ENCODE data around the gene CCL23. TPM values are rescaled to one million over a fixed set of nuclear protein-coding genes. Genes with fewer than 3 reads are reported as not detected.
A peak's percentile ranks its signal among the peaks of the same experiment; 100 is the strongest.

CCL23 gene
- total and polyA plus RNA-seq, 3 experiments from 2014 or later, result 0.37 TPM; not detected in 2

DNA sequence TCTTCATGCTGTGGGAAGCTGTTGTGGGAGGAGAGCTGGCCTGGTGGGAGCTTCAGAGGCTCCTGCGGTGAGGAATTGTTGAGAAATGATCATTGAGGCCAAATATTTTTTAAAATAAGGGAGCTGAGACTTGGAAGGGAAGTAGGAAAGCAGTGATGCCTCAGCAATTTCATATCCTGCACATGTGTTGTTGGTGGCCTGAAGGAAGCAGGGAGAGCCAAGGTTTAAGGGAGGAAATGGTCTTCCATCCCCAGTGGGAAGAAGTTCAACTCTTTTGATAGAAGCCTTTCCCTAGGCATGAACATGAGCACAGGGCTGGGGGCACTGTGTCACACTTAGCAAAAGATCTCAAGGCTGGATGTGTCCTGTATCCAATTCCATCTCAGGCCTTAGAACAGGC is 31.1 kb downstream of the CCL23 start, which contains the start of gene CCL14:
Gene CCL14 (minus strand): TSS at position 87 of the 400 bp plus-strand sequence. CDS start 80 bp downstream, at position 7.
- H3K27ac Mint-ChIP-seq, result peak within 1 kb of the TSS in 3 of 8 donors; percentile 43 to 51 (median 44)
- H3K36me3 ChIP-seq (ENCODE audit: insufficient read depth, low read length), result no peaks in the 10 kb centered on the region
- POLR2A ChIA-PET, result interaction anchor here (0.6 kb wide), 1 partner anchor 206 kb away, joined by 5 read pairs; no protein-coding TSS in a partner anchor

DNA sequence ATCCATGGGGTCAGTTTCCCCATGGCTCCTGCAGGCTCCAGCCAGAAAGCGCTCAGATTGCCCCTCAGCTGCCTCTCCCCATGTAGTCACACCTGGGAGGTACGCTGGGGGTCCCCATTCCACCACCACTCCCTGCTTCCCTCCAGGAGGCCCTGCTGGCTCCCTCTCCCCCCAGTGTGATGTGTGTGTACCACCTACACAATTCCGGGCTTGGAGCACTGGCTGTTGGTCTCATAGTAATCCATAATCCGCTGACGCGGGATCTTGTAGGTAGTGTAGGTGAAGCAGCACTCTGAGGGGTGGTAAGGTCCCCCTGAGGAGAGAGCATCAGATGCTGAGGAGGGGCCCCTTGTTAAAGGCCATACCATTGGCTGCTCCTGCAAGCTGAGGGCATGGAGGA is 33.6 kb downstream of the CCL23 start:
- Mint-ChIP-seq H3K9me3 (peaks cover 1 to 9% (median 5%) of the 10 kb centered on the region in 5 donors), H3K4me3 (no peak overlapping the region), H3K27me3 (peaks cover 0 to 2% of the 10 kb centered on the region in 2 donors), H3K36me3 (peaks cover 0 to 9% (median 0%) of the 10 kb centered on the region in 3 donors), H3K4me1 (peaks cover 4 to 14% (median 7%) of the 10 kb centered on the region in 3 donors), H3K27ac (peak overlapping the region in 2 of 8 donors; percentile 47 to 77)
- no peak overlapping the region for H3K4me3 ChIP-seq (ENCODE audit: low read length)
- no peak overlapping the region for H3K27ac ChIP-seq (ENCODE audit: low read depth, low read length)
- ChIA-PET POLR2A (no interaction called here), CTCF (interaction anchor here (2.6 kb wide), 1 partner anchor 165 kb away, joined by 9 read pairs; no protein-coding TSS in a partner anchor)
- no peaks in the 10 kb centered on the region for H3K36me3 ChIP-seq (ENCODE audit: insufficient read depth, low read length)
- DNase-seq, result no peak
- no peaks in the 10 kb centered on the region for H3K4me1 ChIP-seq (ENCODE audit: insufficient read depth, low read length)
- H3K9me3 ChIP-seq (ENCODE audit: low read length), result no peaks in the 10 kb centered on the region
- no peaks in the 10 kb centered on the region for H3K27me3 ChIP-seq (ENCODE audit: insufficient read depth, low read length, poor library complexity, severe bottlenecking)

More for the DNA sequence above, 31.1 kb downstream of the CCL23 start, which contains the start of gene CCL14:
- Mint-ChIP-seq H3K9me3 (peaks cover 5 to 19% (median 6%) of the 10 kb centered on the region in 5 donors), H3K36me3 (peaks cover 0 to 16% (median 0%) of the 10 kb centered on the region in 3 donors), H3K4me1 (peaks cover 4 to 14% (median 7%) of the 10 kb centered on the region in 3 donors), H3K27me3 (peaks cover 0 to 3% of the 10 kb centered on the region in 2 donors), H3K4me3 (no peak within 1 kb of the TSS)
- Histone ChIP-seq H3K9me3 (ENCODE audit: low read length) (no peaks in the 10 kb centered on the region), H3K27ac (ENCODE audit: low read depth, low read length) (no peak within 1 kb of the TSS), H3K4me3 (ENCODE audit: low read length) (no peak within 1 kb of the TSS), H3K27me3 (ENCODE audit: insufficient read depth, low read length, poor library complexity, severe bottlenecking) (no peaks in the 10 kb centered on the region), H3K4me1 (ENCODE audit: insufficient read depth, low read length) (no peaks in the 10 kb centered on the region)
- no peak for DNase-seq
- CTCF ChIA-PET, result no interaction called here

DNA sequence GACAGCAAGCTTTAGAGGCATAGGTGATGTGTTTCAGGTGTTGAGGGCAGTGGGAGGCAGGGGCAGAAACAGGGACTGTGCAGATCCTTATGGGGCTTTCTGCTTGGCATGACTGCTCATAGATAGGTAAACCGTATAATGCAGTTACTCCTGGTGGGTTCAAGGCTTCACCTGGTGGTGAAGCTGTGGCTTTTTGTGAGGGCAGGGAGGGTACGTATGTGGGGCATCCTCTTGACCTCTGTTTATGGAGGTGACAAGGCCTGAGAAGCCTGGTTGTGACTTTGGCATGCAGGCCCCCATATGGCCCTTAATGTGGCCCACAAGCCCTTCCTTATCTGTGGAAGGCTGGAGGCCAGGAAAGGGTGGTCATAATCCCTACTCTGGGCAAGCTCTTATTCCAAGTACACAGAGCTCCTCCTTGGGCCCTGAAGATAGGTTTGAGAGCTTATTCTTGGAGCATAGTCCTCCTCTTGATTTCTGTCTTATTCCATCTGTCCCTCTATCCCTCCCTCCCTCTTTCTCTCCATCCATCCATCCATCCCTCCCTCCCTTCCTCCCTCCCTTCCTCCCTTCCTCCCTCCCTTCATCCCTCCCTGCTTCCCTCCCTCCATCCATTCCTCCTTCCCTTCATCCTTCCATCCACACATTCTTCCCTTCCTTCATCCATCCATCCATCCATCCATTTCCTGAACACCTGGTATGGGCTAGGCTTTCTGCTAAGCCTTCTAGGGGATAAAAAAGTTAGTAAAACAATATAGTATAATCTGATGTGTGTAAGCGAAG is 35.2 kb downstream of the CCL23 start:
- Mint-ChIP-seq H3K4me1 (peaks cover 4 to 14% (median 7%) of the 10 kb centered on the region in 3 donors), H3K27me3 (peaks cover 0 to 2% of the 10 kb centered on the region in 2 donors), H3K27ac (peak overlapping the region in 6 of 8 donors; percentile 4 to 83 (median 70)), H3K36me3 (no peaks in the 10 kb centered on the region), H3K9me3 (no peaks in the 10 kb centered on the region), H3K4me3 (no peak overlapping the region)
- Histone ChIP-seq H3K9me3 (ENCODE audit: low read length) (no peaks in the 10 kb centered on the region), H3K27ac (ENCODE audit: low read depth, low read length) (no peak overlapping the region), H3K27me3 (ENCODE audit: insufficient read depth, low read length, poor library complexity, severe bottlenecking) (no peaks in the 10 kb centered on the region), H3K4me1 (ENCODE audit: insufficient read depth, low read length) (no peaks in the 10 kb centered on the region), H3K4me3 (ENCODE audit: low read length) (no peak overlapping the region), H3K36me3 (ENCODE audit: insufficient read depth, low read length) (no peaks in the 10 kb centered on the region)
- no peak for DNase-seq
- POLR2A ChIA-PET, result no interaction called here
- CTCF ChIA-PET, result interaction anchor here (1.2 to 1.8 kb wide), 4 partner anchors 8 to 164 kb away, joined by 3 to 9 read pairs (median 7); no protein-coding TSS in a partner anchor

DNA sequence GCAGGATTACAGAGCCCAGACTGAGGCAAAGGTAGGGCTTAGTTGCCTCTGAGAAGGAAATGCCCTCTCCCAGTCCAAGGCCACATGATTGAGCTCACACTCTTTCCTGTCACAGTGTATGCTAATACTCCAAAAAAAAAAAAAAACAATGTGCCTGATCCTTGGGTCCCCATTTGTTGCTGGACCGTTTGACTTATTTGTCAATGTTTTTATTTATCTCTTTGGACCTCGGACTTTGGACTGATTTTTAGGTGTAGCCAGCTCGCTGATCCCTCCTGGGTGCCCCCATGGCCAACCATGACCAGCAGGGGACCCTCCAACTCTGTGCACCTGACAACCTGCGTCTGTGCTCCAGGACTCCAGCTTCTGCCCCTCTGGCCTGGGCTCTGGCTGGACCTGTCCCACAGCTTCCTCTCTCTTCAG is 35.9 kb downstream of the CCL23 start:
- POLR2A ChIA-PET, result interaction anchor here (0.6 kb wide), 1 partner anchor 109 kb away, joined by 3 read pairs; no protein-coding TSS in a partner anchor

DNA sequence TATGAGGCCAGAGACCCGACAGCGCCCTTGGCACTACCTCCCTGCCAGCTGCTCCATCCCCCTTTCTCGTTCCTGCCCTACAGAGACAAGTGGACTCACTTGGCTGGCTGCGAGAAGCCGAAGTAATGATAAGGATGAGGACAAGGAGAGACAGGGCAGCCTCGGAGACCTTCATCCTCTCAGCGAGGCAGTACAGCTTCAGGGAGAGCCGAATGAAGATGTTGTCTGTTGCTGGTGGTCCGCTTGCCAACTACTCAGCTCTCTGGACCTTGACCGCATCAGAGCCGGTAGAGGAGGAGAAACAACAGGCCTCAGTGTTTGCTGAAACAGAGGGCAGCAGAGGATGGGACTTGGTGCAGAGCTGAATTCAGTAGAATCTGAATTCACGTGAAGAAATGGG is 36.5 kb downstream of the CCL23 start, which contains the start of gene CCL16:
Gene CCL16 (minus strand): TSS at position 252 of the 400 bp plus-strand sequence. CDS start 77 bp downstream, at position 175.
- H3K4me1 ChIP-seq (ENCODE audit: insufficient read depth, low read length), result no peaks in the 10 kb centered on the region
- no peak for DNase-seq
- peaks cover 7 to 20% (median 11%) of the 10 kb centered on the region in 3 donors for H3K4me1 Mint-ChIP-seq
- peak within 1 kb of the TSS in 1 of 7 donors; percentile 40 for H3K4me3 Mint-ChIP-seq
- CTCF ChIA-PET, result interaction anchor here (1.2 to 1.8 kb wide), 5 partner anchors 9 to 168 kb away, joined by 3 to 9 read pairs (median 7); no protein-coding TSS in a partner anchor
- no peaks in the 10 kb centered on the region for H3K27me3 ChIP-seq (ENCODE audit: insufficient read depth, low read length, poor library complexity, severe bottlenecking)
- H3K27ac Mint-ChIP-seq, result peak within 1 kb of the TSS in 6 of 8 donors; percentile 4 to 80 (median 64)
- no peaks in the 10 kb centered on the region for H3K9me3 Mint-ChIP-seq
- no peak within 1 kb of the TSS for H3K4me3 ChIP-seq (ENCODE audit: low read length)
- no peaks in the 10 kb centered on the region for H3K9me3 ChIP-seq (ENCODE audit: low read length)
- no peak within 1 kb of the TSS for H3K27ac ChIP-seq (ENCODE audit: low read depth, low read length)
- peaks cover 0 to 2% of the 10 kb centered on the region in 2 donors for H3K27me3 Mint-ChIP-seq
- no peaks in the 10 kb centered on the region for H3K36me3 ChIP-seq (ENCODE audit: insufficient read depth, low read length)
- POLR2A ChIA-PET, result interaction anchor here (0.6 kb wide), 1 partner anchor 109 kb away, joined by 3 read pairs; no protein-coding TSS in a partner anchor
- no peaks in the 10 kb centered on the region for H3K36me3 Mint-ChIP-seq

More for the DNA sequence above, 35.9 kb downstream of the CCL23 start:
- no peaks in the 10 kb centered on the region for H3K27me3 ChIP-seq (ENCODE audit: insufficient read depth, low read length, poor library complexity, severe bottlenecking)
- peaks cover 0 to 2% of the 10 kb centered on the region in 2 donors for H3K27me3 Mint-ChIP-seq
- no peaks in the 10 kb centered on the region for H3K9me3 ChIP-seq (ENCODE audit: low read length)
- H3K4me3 Mint-ChIP-seq, result no peak overlapping the region
- H3K4me1 Mint-ChIP-seq, result peaks cover 4 to 14% (median 7%) of the 10 kb centered on the region in 3 donors
- H3K36me3 ChIP-seq (ENCODE audit: insufficient read depth, low read length), result no peaks in the 10 kb centered on the region
- no peak for DNase-seq
- H3K27ac Mint-ChIP-seq, result peak overlapping the region in 4 of 8 donors; percentile 4 to 66 (median 50)
- no peaks in the 10 kb centered on the region for H3K9me3 Mint-ChIP-seq
- CTCF ChIA-PET, result interaction anchor here (1.2 to 1.8 kb wide), 5 partner anchors 9 to 167 kb away, joined by 3 to 9 read pairs (median 7); no protein-coding TSS in a partner anchor
- H3K27ac ChIP-seq (ENCODE audit: low read depth, low read length), result no peak overlapping the region
- no peaks in the 10 kb centered on the region for H3K4me1 ChIP-seq (ENCODE audit: insufficient read depth, low read length)
- no peaks in the 10 kb centered on the region for H3K36me3 Mint-ChIP-seq
- H3K4me3 ChIP-seq (ENCODE audit: low read length), result no peak overlapping the region

DNA sequence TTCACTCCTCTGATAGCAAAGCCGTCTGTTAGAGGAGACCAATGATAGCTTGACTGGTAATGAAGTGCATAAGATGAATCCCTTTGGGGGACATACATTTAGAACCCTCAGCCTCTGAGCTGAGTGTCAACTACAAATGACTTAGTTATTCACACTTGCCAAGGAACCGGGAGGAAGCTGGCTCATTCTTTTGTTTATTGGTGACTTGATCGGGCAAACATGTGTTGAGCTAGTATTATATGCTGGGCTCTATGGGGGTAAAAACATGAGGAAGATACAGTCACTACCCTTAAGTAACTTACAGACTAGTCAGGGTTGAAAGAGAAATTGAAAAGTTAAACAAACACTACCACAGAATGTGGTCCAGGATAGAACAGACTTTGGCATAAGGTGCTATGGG is 39.4 kb downstream of the CCL23 start:
- no peaks in the 10 kb centered on the region for H3K36me3 ChIP-seq (ENCODE audit: insufficient read depth, low read length)
- Mint-ChIP-seq H3K27ac (no peak overlapping the region), H3K36me3 (no peaks in the 10 kb centered on the region), H3K4me1 (peaks cover 10 to 21% (median 21%) of the 10 kb centered on the region in 3 donors), H3K4me3 (no peak overlapping the region), H3K27me3 (no peaks in the 10 kb centered on the region), H3K9me3 (no peaks in the 10 kb centered on the region)
- no peak for DNase-seq
- ChIA-PET CTCF (interaction anchor here (1.5 to 13.2 kb wide), 3 partner anchors 27 to 505 kb away, joined by 3 to 212 read pairs (median 4); no protein-coding TSS in a partner anchor), POLR2A (no interaction called here)
- no peaks in the 10 kb centered on the region for H3K27me3 ChIP-seq (ENCODE audit: insufficient read depth, low read length, poor library complexity, severe bottlenecking)
- no peak overlapping the region for H3K4me3 ChIP-seq (ENCODE audit: low read length)
- no peak overlapping the region for H3K27ac ChIP-seq (ENCODE audit: low read depth, low read length)
- no peaks in the 10 kb centered on the region for H3K9me3 ChIP-seq (ENCODE audit: low read length)
- H3K4me1 ChIP-seq (ENCODE audit: insufficient read depth, low read length), result no peaks in the 10 kb centered on the region

DNA sequence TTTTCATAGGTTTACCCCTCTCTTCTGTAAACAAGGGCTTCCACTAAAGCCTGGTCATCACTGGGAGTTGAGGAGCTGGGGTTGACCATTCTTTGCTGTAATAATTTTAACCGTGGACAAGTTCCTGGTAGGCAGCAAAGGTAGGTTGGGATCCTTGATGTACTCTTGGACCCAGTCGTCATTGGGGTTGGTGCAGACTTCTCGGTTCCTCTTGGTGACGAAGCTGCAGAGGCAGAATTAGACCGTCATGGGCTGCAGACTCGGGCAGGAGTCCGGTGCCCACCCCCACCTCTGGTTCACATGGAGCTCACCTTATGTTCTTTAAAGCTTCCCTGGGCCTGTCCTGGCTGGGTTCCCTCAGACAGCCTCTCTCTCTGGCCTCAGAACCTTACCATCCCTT is 40.3 kb downstream of the CCL23 start:
- ChIA-PET CTCF (interaction anchor here (0.8 to 13.2 kb wide), 3 partner anchors 81 to 505 kb away, joined by 3 to 212 read pairs (median 3); no protein-coding TSS in a partner anchor), POLR2A (no interaction called here)
- no peaks in the 10 kb centered on the region for H3K27me3 ChIP-seq (ENCODE audit: insufficient read depth, low read length, poor library complexity, severe bottlenecking)
- Mint-ChIP-seq H3K4me1 (peaks cover 10 to 21% (median 16%) of the 10 kb centered on the region in 3 donors), H3K27ac (peak overlapping the region in 1 of 8 donors; percentile 11), H3K4me3 (no peak overlapping the region), H3K36me3 (no peaks in the 10 kb centered on the region), H3K27me3 (no peaks in the 10 kb centered on the region), H3K9me3 (no peaks in the 10 kb centered on the region)
- no peaks in the 10 kb centered on the region for H3K36me3 ChIP-seq (ENCODE audit: insufficient read depth, low read length)
- DNase-seq, result no peak
- H3K4me3 ChIP-seq (ENCODE audit: low read length), result no peak overlapping the region
- no peaks in the 10 kb centered on the region for H3K4me1 ChIP-seq (ENCODE audit: insufficient read depth, low read length)
- no peaks in the 10 kb centered on the region for H3K9me3 ChIP-seq (ENCODE audit: low read length)
- no peak overlapping the region for H3K27ac ChIP-seq (ENCODE audit: low read depth, low read length)

Measured in CD8-positive, alpha-beta memory T cell (primary cell).